GM12864 (cell line): ENCODE measurements around the gene SLC35F3.

ENCODE experiments used
- DNase-seq: peaks from one replicate; pipeline ENCODE4 v3.0.0-alpha.2; 2011; ENCODE audit warnings: low read depth
- H3K4me3 ChIP-seq: 2 replicates; pipeline ENCODE4 v1.5.1; 2011; ENCODE audit warnings: mild to moderate bottlenecking, low read depth, low read length, control low read depth
- CTCF ChIP-seq: IDR thresholded peaks from 2 replicates; pipeline ENCODE4 v1.5.1; 2011; ENCODE audit warnings: low read depth, mild to moderate bottlenecking, moderate library complexity, low read length, control low read depth, inconsistent platforms; ENCODE audit errors: missing control alignments

SLC35F3 gene

GRCh38 chr1:233945573-233945972 is 41.1 kb downstream of the SLC35F3 start:
- TF ChIP-seq CTCF: no peak
- DNase-seq: no peak
- H3K4me3 ChIP-seq: no peak overlapping the region

DNA sequence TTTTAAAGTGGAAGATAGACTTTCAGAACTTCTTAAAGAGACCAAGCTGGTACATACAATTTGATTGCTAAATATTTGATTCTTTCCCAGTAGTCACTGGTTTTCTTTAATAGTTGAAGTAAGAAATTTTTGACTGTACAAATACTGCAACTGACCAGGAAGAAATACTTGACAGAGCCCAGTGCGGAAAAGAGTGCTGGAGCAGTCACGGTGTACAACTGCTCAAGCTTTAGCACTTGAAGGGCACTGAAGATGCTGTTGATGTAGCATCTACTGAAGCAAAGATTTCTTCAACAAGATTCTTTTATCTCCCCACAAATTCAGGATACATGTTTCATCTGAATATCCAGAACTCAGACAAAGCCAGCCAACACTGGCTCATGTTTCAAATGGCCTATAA is 41.5 kb downstream of the SLC35F3 start:
- no peak for TF ChIP-seq CTCF
- no peak overlapping the region for H3K4me3 ChIP-seq
- no peak for DNase-seq

DNA sequence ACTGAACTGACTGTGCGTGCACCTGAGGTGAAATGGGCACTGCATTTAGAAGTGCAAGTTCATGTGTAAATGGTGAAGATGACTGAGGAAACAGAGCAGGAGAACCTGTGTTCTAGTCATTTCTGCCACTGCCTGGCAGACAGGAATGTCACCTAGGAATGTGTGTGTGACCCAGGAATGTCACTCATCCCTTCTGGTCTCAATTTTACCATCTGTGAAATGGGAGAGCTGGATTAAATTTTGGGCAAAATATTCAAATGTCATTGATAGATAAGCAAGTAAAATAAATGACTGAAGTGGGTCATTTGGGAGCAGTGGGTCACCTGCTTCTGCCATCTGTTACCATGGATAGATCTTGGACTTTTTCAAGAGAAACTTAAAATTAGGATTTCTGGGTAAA is 42.2 kb downstream of the SLC35F3 start:
- no peak overlapping the region for H3K4me3 ChIP-seq
- DNase-seq: no peak
- no peak for TF ChIP-seq CTCF

GRCh38 chr1:233951804-233952203 is 47.3 kb downstream of the SLC35F3 start:
- no peak for TF ChIP-seq CTCF
- no peak for DNase-seq
- no peak overlapping the region for H3K4me3 ChIP-seq

DNA sequence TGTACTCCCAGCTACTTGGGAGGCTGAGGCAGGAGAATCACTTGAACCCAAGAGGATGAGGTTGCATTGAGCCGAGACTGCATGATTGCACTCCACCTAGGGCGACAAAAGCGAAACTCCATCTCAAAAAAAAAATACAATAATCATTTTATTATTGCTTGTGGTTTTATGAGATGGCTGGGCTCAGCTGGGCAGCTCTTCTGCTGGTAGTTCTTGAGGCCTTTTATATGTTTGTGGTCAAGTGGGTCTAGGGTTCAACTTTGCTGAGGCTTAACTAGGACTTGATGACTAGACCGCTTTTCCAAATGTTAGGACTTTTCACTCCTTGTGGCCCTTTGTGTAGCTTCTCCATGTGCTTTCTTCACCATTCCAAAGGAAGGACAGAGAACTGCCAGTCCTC is 53.2 kb downstream of the SLC35F3 start:
- no peak for TF ChIP-seq CTCF
- H3K4me3 ChIP-seq: no peak overlapping the region
- DNase-seq: no peak

- no peak for TF ChIP-seq CTCF
- no peak overlapping the region for H3K4me3 ChIP-seq
- DNase-seq: no peak
Measured at GRCh38 chr1:233959102-233959501, 54.6 kb downstream of the SLC35F3 start.

DNA sequence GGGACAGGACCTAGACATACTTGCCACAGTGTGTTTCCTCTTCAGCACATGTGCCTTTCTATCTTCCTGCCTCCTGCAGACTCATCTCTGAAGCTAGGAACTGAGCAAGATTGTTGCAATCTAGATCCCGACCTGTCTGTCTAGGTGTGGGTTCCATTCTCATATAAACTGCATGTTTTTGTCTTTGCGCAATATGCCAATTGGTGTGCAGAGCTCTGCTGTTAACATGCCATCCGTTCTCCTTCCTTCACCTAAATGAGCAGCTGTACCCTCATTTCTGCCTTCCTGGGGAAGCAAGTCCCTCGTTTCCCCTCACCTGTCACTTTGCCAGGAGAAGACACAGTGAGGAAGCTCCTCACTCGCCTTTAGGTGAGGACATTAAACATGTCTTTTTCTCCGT is 55.5 kb downstream of the SLC35F3 start:
- H3K4me3 ChIP-seq: no peak overlapping the region
- no peak for TF ChIP-seq CTCF
- no peak for DNase-seq
